B cell (primary cell): Measurements from ENCODE around the gene UBTFL1. TPM values are rescaled to one million over a fixed set of nuclear protein-coding genes. Genes with fewer than 3 reads are reported as not detected.

Experiments
- ATAC-seq: fragments of 200-7000 bp; cut with Tn5 transposase; one replicate; pipeline ENCODE4 v1.10.0; 2021; ENCODE audit warnings: low read depth, mild to moderate bottlenecking, moderate number of reproducible peaks, moderate library complexity
- CTCF ChIA-PET: fragments of 350-600 bp; sonication (Branson Sonifier 250); formaldehyde crosslinking; loops from one replicate; lab custom pipeline; 2021; ENCODE audit warnings: antibody characterized with exemption, inconsistent platforms; lab: Charles Lee
- POLR2A ChIA-PET: fragments of 350-600 bp; sonication (Branson Sonifier 250); formaldehyde crosslinking; loops from one replicate; lab custom pipeline; 2021; ENCODE audit warnings: antibody characterized with exemption; lab: Charles Lee
- DNase-seq: peaks from one replicate; pipeline ENCODE4 v3.0.0; 2013
- H2AFZ ChIP-seq: 2 replicates; pipeline ENCODE4 v1.6.1; 2012; ENCODE audit warnings: mild to moderate bottlenecking, low read depth, low read length; ENCODE audit not compliant: insufficient read depth, poor library complexity, severe bottlenecking
- H3K27ac ChIP-seq, 2 donors: 1 replicate in 1 of 2; 2 replicates in 1 of 2; pipeline ENCODE4 v1.5.1; 2012 to 2013; ENCODE audit warnings: low read length in 2 of 2, mild to moderate bottlenecking in 2 of 2, moderate library complexity in 1 of 2
- H3K27me3 ChIP-seq, 4 experiments: fragments of 200-600 bp in 1 of 4; sonication (generic) in 1 of 4; replicated peaks in 1 of 4; 1 replicate in 2 of 4; 2 replicates in 2 of 4; pipeline versions ENCODE4 v1.6.1 to v1.7.0; 2013 to 2016; ENCODE audit warnings: low read length in 3 of 4, mild to moderate bottlenecking in 2 of 4, mixed read lengths in 1 of 4, moderate library complexity in 1 of 4; ENCODE audit not compliant: insufficient read depth in 4 of 4, control insufficient read depth in 3 of 4; ENCODE audit errors: control extremely low read depth in 1 of 4
- H3K36me3 ChIP-seq, 2 experiments: replicated peaks in 1 of 2; 1 replicate in 1 of 2; 2 replicates in 1 of 2; pipeline versions ENCODE4 v1.6.1 to v1.7.1; 2013; ENCODE audit warnings: low read length in 1 of 2; ENCODE audit not compliant: insufficient read depth in 2 of 2, control insufficient read depth in 1 of 2; ENCODE audit errors: control extremely low read depth in 1 of 2, extremely low read depth in 1 of 2
- H3K4me1 ChIP-seq, 2 donors: fragments of 200-600 bp in 1 of 2; sonication (generic) in 1 of 2; 1 replicate in 1 of 2; 2 replicates in 1 of 2; pipeline versions ENCODE4 v1.5.1 to v1.6.1; 2013 to 2017; ENCODE audit warnings: low read length in 2 of 2; ENCODE audit not compliant: control insufficient read depth in 2 of 2, insufficient read depth in 2 of 2
- H3K4me2 ChIP-seq: replicated peaks from 2 replicates; pipeline ENCODE3; 2012; ENCODE audit warnings: mild to moderate bottlenecking, low read depth, low read length; ENCODE audit not compliant: poor library complexity, severe bottlenecking
- H3K4me3 ChIP-seq, 5 experiments: fragments of 200-600 bp in 1 of 5; sonication (generic) in 1 of 5; 1 replicate in 3 of 5; 2 replicates in 2 of 5; pipeline versions ENCODE4 v1.5.1 to v1.7.0; 2011 to 2016; ENCODE audit warnings: low read length in 4 of 5, mild to moderate bottlenecking in 4 of 5, low read depth in 2 of 5, control low read depth in 1 of 5, moderate library complexity in 1 of 5; ENCODE audit not compliant: insufficient read depth in 1 of 5; ENCODE audit errors: control extremely low read depth in 1 of 5, extremely low read depth in 1 of 5
- H3K79me2 ChIP-seq: fragments of 200-600 bp; sonication (generic); one replicate; pipeline ENCODE4 v1.6.0; 2016; ENCODE audit warnings: low read length; ENCODE audit not compliant: control insufficient read depth, insufficient read depth
- H3K9ac ChIP-seq: fragments of 200-600 bp; sonication (generic); 2 replicates; pipeline ENCODE4 v1.6.1; 2017; ENCODE audit warnings: mild to moderate bottlenecking, low read length, moderate library complexity
- H3K9me3 ChIP-seq, 3 donors: one replicate each; pipeline versions ENCODE4 v1.6.1 to v1.7.1; 2013; ENCODE audit warnings: low read length in 2 of 3; ENCODE audit not compliant: control insufficient read depth in 2 of 3, insufficient read depth in 1 of 3; ENCODE audit errors: control extremely low read depth in 1 of 3
- H4K20me1 ChIP-seq: 2 replicates; pipeline ENCODE4 v1.6.0; 2012; ENCODE audit warnings: mild to moderate bottlenecking, low read length; ENCODE audit not compliant: insufficient read depth, control insufficient read depth, poor library complexity, severe bottlenecking
- H3K27ac Mint-ChIP-seq: one replicate; pipeline ENCODE4 v1.8.0; 2021; ENCODE audit warnings: mixed read lengths
- H3K27me3 Mint-ChIP-seq: one replicate; pipeline ENCODE4 v1.8.0; 2021; ENCODE audit warnings: mixed read lengths
- H3K4me1 Mint-ChIP-seq: one replicate; pipeline ENCODE4 v1.8.0; 2021; ENCODE audit warnings: mixed read lengths
- H3K4me3 Mint-ChIP-seq: one replicate; pipeline ENCODE4 v1.8.0; 2021; ENCODE audit warnings: mixed read lengths
- H3K9me3 Mint-ChIP-seq: one replicate; pipeline ENCODE4 v1.8.0; 2022; ENCODE audit warnings: mixed read lengths; ENCODE audit not compliant: insufficient read depth
- CTCF ChIP-seq: fragments of 200-600 bp; IDR thresholded peaks from one replicate; pipeline ENCODE4 v1.8.0; 2022; ENCODE audit warnings: antibody characterized with exemption, mild to moderate bottlenecking
- EZH2 ChIP-seq: IDR thresholded peaks from 2 replicates; pipeline ENCODE4 v1.6.1; 2012; ENCODE audit warnings: borderline replicate concordance, low read depth, mild to moderate bottlenecking, moderate library complexity, low read length; ENCODE audit not compliant: insufficient read depth, poor library complexity, severe bottlenecking
- WGBS: methylation state at CpG from one replicate; pipeline ENCODE4 v1.1.5; 2013; ENCODE audit warnings: missing lambda C conversion rate; ENCODE audit not compliant: insufficient coverage; 5-methylcytosine and 5-hydroxymethylcytosine counted together
- intact Hi-C: fragments of 100-400 bp; cut with micrococcal nuclease; formaldehyde crosslinking; loops from one replicate; pipeline ENCODE4 v1.10.0; 2022
- polyA plus RNA-seq: library from polyadenylated mRNA; depleted of rRNA; stranded (reverse); fragments of >200 nt; gene quantifications from 2 replicates; pipeline ENCODE4 v1.2.3, GENCODE V29; 2012
- total RNA-seq, 2 donors: library from RNA; stranded (reverse); fragments of 120-200 nt in 1 of 2; gene quantifications; 1 replicate in 1 of 2; 2 replicates in 1 of 2; pipeline versions ENCODE4 v1.2.3 to v1.2.4, GENCODE V29; 2013 to 2022

Gene UBTFL1
- total and polyA plus RNA-seq, 2 donors (not counting 1 experiment from before 2014, with no cell fraction given): not detected

- CTCF ChIA-PET: no interaction called here
- peak within 1 kb of the TSS; percentile 8 for H2AFZ ChIP-seq
- DNase-seq: no peak
Observed at GRCh38 chr11:90134478-90135003, 48.8 kb downstream of the UBTFL1 start, which contains the start of gene NAALAD2. NAALAD2 (plus strand) TSS chr11:90134663; CDS start chr11:90134759, 96 bp downstream.

More at GRCh38 chr11:90134478-90135003, 48.8 kb downstream of the UBTFL1 start, which contains the start of gene NAALAD2:
- Mint-ChIP-seq H3K4me3 (peak within 1 kb of the TSS; percentile 48), H3K4me1 (peaks cover 12% of the 10 kb centered on the region), H3K9me3 (no peaks in the 10 kb centered on the region), H3K27ac (no peak within 1 kb of the TSS), H3K27me3 (peaks cover 41% of the 10 kb centered on the region)
- Histone ChIP-seq H3K27me3 (peaks cover 0 to 17% (median 16%) of the 10 kb centered on the region in 4 experiments), H3K9ac (no peak within 1 kb of the TSS), H3K4me1 (peaks cover 9 to 10% of the 10 kb centered on the region in 2 donors), H3K27ac (no peak within 1 kb of the TSS), H4K20me1 (no peaks in the 10 kb centered on the region), H3K9me3 (peaks cover 0 to 5% (median 0%) of the 10 kb centered on the region in 3 donors), H3K4me2 (peak within 1 kb of the TSS; percentile 39), H3K4me3 (peak within 1 kb of the TSS in 1 of 5 experiments; percentile 22), H3K79me2 (no peaks in the 10 kb centered on the region), H3K36me3 (no peaks in the 10 kb centered on the region)
- POLR2A ChIA-PET: no interaction called here
- intact Hi-C loops: no loop called here
- TF ChIP-seq CTCF (no peak), EZH2 (no peak)
- under 1% methylated on average over 20 of the region's 25 CpGs for WGBS
- ATAC-seq: no peak
